Measurements from ENCODE around the gene CDC42BPB.

CDC42BPB gene

GRCh38 chr14:102964152-102964730 lies 93.1 kb downstream of the CDC42BPB start:
- no peak for DNase-seq

GRCh38 chr14:102962111-102962627 lies 95.2 kb downstream of the CDC42BPB start:
- no peak for DNase-seq

- DNase-seq: no peak
Observed at GRCh38 chr14:102958461-102958860, 98.9 kb downstream of the CDC42BPB start.

- DNase-seq: no peak
Observed at GRCh38 chr14:102957222-102957621, 100.1 kb downstream of the CDC42BPB start.

GRCh38 chr14:102955636-102956408 lies 101.5 kb downstream of the CDC42BPB start:
- DNase-seq: no peak

- DNase-seq: no peak
Observed at GRCh38 chr14:102954081-102954789, 103.1 kb downstream of the CDC42BPB start.

GRCh38 chr14:102953100-102953499 lies 104.2 kb downstream of the CDC42BPB start:
- no peak for DNase-seq

- DNase-seq: no peak
Observed at GRCh38 chr14:102952276-102952675, 105.1 kb downstream of the CDC42BPB start.

- no peak for DNase-seq
Observed at GRCh38 chr14:102951799-102952198, 105.5 kb downstream of the CDC42BPB start.

- no peak for DNase-seq
Observed at GRCh38 chr14:102951034-102951433, 106.3 kb downstream of the CDC42BPB start.

GRCh38 chr14:102949801-102950451 lies 107.4 kb downstream of the CDC42BPB start:
- DNase-seq: no peak

- DNase-seq: peak; percentile 22
Observed at GRCh38 chr14:102949062-102949800, 108.1 kb downstream of the CDC42BPB start.

GRCh38 chr14:102948698-102949061 lies 108.7 kb downstream of the CDC42BPB start:
- DNase-seq: no peak

GRCh38 chr14:102947321-102948103 lies 109.8 kb downstream of the CDC42BPB start:
- no peak for DNase-seq

GRCh38 chr14:102945346-102946130 lies 111.8 kb downstream of the CDC42BPB start:
- DNase-seq: no peak

- DNase-seq: no peak
Observed at GRCh38 chr14:102944448-102945330, 112.7 kb downstream of the CDC42BPB start.

- DNase-seq: no peak
Observed at GRCh38 chr14:102943979-102944378, 113.4 kb downstream of the CDC42BPB start.

GRCh38 chr14:102943454-102943853 lies 113.9 kb downstream of the CDC42BPB start:
- no peak for DNase-seq

- no peak for DNase-seq
Observed at GRCh38 chr14:102942069-102942468, 115.3 kb downstream of the CDC42BPB start.
